HG03521 (cell line): Measurements from ENCODE around the gene RALGPS1.
"Not testable (repeated sequence)": the region's sequence is repeated elsewhere in the genome, so short reads cannot be mapped to it uniquely, and the experiment has no call there.

Experiments used
- ATAC-seq: cut with Tn5 transposase; IDR thresholded peaks from one replicate; pipeline ENCODE4 v1.9.1; 2021; ENCODE audit warnings: mild to moderate bottlenecking, moderate library complexity; ENCODE audit not compliant: unreplicated experiment

RALGPS1 gene

DNA sequence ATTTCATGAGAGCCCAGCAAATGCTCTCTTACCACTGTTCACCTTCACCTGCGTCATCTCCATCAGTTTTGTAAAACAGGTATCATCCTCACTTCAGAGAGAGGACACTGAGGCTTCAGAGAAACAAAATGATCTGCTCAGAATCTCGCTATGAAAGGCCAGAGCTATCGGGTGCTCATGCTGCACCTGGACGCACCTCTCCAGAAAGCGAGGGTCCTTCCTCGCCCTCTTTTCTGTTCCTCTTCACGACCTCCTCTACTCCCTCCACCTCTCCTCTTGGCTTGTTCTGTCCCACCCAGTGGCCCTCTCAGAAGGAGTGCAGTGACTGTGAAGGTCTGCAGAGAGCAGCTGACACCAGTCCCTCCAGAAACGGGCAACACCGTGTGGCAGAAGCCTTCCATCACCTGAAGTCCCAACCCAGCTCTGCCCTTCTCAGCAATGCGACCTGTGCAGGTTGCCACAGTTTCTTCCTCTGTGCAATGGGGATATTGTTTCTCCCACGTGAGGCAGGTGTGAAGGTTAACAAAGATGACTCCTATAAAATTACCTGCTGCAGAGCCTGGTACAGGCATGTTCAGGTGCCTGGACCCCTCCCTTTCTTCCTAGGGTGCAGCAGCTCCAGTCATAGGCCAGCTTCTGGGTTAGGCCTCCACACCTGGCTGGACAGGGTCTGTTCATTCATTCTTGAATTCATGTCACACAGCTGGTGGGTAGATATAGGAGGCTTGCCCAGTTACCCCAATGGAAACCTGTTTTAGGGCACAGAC lies 253.2 kb downstream of the RALGPS1 start:
- ATAC-seq: no peak

DNA sequence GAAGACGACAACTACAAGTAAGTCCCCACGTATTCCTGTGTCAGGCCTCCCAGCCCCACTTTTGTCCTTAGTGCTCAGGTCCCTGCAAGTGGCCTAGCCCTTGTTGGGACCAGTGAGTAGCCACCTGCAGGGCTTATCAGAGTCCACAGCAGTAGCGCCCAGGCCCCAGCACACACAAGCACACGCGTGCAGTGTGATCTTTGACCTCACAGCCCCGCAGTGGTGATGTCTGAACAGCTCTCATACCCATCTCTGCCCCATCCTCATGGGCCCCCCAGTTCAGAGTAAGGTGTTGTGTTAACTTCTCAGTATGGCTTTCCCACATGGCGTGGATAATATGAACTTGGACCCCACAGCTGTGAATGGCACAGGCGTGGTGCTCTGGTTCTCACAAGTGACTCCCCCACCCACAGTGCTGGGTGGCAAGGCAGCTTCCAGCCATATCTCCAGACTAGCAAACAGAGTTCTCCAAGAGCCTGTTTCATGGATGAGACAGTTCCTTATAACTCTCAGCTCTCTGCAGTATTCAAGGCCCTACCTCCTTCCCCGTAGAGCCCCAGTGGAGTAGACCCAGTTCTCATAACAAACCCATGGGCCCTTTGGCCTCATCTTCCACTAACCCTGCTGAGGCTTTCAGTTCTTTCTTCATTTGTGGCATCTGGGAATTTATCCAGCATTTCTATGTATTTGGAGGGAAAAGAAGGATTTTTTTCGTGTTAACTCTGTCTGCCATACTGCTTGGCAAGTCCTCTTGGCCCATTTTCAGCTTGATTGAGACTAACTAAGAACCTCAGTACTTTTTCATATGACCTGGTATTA lies 254.4 kb downstream of the RALGPS1 start:
- no peak for ATAC-seq

DNA sequence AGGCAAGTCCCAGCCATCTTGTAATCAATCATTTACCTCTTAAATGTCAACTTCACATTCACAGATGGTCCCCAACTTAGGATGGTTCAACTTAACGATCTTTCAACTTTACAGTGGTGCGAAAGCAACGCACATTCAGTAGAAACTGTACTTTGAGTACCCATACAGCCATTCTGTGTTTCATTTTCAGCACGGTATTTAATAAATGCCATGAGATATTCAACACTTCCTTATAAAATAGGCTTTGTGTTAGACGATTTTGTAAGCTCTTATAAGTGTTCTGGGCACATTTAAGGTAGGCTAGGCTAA lies 254.9 kb downstream of the RALGPS1 start:
- no peak for ATAC-seq

DNA sequence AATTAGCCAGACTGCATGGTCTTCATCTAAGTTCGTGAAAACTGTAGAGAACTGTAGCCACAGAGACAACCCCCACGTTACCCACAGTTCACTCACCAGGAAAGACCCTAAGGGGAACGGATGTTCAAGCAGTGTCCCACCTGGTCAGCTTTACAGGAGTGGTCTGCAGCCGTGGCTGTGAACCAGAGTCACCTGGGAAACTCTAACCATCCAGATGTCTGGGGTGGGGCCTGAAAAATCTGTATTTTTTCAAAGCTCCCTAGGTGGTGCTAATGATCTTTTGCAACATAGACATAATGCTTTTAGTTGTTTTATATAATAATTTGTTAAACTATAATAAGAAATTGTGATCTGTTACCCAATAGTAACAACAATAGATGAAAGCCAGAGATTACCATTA lies 255.5 kb downstream of the RALGPS1 start:
- ATAC-seq: no peak

DNA sequence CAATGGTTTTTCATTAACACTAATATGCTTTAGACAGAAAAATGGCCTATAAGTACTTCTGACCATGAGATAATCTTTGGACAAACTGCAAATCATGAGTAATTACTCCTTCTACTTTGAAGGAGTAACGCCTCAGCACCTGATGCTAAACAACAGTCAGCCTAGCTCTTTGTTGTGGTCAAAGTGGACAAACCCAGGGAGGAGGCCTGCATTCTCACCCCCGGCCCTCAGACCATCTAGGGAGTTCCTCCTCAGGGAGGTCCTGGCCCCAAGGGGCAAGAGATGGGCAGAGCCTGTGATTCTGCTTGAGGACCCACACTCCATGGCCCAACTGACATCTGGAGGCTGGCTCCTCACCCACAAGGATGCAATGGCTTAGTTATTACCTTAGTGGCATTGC lies 256.1 kb downstream of the RALGPS1 start:
- no peak for ATAC-seq

DNA sequence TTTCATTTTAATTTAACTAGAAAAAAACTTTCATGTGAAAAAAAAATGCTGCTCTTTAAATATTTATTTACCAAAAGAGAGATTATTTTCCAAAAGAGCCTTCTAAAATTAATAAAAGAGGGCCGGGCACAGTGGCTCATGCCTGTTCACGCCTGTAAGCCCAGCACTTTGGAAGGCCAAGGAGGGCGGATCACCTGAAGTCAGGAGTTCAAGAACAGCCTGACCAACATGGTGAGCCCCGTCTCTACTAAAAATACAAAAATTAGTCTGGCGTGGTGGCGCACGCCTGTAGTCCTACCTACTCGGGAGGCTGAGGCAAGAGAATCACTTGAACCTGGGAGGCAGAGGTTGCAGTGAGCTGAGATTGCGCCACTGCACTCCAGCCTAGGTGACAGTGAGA lies 256.8 kb downstream of the RALGPS1 start:
- ATAC-seq: not testable (repeated sequence)

GRCh38 chr9:127172066-127172707 lies 257.6 kb downstream of the RALGPS1 start:
- no peak for ATAC-seq

DNA sequence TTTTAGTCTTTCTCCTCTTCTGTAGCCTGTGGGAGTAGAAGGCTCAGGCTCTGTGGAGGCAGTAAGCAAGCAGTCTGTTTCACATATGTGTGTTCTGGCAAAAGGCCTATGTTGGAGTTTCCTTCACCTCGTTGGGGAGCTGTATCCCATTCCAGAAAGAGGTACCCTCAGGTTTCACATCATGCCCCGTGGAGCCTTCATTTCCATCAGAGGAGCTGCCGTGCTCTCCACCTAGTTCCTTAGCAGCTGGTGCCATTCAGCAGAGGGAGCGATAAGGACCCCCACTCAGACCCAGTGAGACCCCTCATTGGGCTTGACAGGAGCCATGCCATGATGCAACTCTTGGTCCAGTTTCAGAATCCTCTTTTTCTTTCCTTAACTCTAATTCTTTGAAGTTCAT lies 258.5 kb downstream of the RALGPS1 start:
- ATAC-seq: no peak

- no peak for ATAC-seq
Measured at GRCh38 chr9:127174386-127175318, 260.1 kb downstream of the RALGPS1 start.

DNA sequence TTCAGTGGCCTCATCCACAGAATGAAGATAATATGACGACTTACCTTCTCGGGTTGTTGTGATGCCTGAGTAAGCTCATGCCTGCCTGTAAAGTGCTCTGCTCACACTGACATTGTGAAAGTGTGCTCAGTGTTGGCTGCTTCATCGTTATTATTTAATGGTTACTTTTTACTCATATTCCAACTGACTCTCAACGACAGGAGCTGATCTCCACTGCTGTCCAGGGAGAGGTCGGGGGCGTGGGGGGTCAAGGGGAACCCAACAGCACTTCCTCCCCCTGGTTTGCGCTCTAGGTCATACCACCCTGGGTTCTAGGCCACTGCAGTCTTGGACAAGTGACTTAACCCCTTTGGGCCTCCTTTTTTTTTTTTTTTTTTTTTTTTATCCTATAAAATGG lies 260.7 kb downstream of the RALGPS1 start:
- ATAC-seq: no peak

GRCh38 chr9:127175764-127176163 lies 261.2 kb downstream of the RALGPS1 start:
- ATAC-seq: no peak

DNA sequence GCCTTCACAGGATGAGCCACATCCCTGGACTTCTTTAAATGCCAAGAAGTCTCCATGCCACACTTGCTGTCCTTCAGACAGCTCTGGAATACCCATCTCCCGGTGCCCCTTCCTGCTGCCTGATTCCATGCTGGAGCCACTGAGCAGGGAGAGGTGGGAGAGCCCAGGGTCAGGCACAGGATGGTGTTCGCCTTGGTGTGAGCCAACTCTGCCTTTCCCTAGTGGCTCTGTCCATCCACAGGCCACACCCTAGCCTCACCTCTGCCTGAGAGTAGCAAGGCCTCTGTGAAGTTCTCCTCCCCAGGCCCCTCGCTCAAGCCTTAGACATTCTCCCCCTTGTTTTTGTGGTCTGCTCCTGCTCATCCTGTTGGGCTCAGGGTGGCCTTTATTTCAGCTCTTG lies 262.0 kb downstream of the RALGPS1 start:
- no peak for ATAC-seq

DNA sequence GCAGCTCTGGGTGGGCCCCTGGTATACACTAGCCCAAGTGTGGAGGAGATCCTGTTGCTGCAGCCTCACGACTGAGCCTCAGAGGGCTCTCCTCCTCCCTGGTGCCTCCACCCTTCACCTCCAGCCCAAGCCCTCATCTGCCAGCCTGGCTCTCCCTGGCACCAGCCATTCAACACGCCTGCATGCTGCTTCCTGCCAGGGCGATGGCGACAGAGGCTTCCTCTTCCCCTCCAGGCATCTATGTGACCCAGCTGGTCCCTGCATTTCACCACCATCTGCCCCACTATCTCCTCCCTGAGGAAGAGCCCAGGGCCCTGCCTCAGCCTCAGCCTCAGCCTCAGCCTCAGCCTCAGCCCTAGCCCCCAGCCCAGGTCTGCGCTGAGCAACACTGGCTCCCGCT lies 262.6 kb downstream of the RALGPS1 start:
- no peak for ATAC-seq

- no peak for ATAC-seq
Measured at GRCh38 chr9:127177665-127178265, 263.2 kb downstream of the RALGPS1 start.

- no peak for ATAC-seq
Measured at GRCh38 chr9:127178686-127179632, 264.4 kb downstream of the RALGPS1 start.

GRCh38 chr9:127179633-127180441 lies 265.3 kb downstream of the RALGPS1 start:
- no peak for ATAC-seq

GRCh38 chr9:127180457-127181314 lies 266.1 kb downstream of the RALGPS1 start:
- no peak for ATAC-seq

DNA sequence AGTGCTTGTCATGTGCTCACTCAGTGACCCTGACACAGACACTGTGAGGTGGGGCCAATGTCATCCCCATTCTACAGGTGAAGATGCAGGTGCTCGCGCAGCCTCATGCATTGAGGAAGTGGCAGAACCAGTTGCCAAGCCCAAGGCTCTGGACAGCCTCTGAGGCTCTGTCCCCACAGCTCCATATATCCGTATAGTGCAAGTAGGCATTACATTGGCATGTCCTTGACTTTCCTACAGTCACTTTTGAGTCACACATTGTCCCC lies 266.7 kb downstream of the RALGPS1 start:
- no peak for ATAC-seq
